Hepatocyte (in vitro differentiated cells): Measurements from ENCODE around the gene AMOTL1.

Experiments used
- CTCF ChIP-seq: fragments of 200-600 bp; sonication (generic); IDR thresholded peaks from 2 replicates; pipeline ENCODE4 v1.5.1; 2016; ENCODE audit warnings: antibody characterized with exemption, mild to moderate bottlenecking; ENCODE audit not compliant: poor library complexity
- EZH2phosphoT487 ChIP-seq: fragments of 200-600 bp; sonication (generic); IDR thresholded peaks from one replicate; pipeline ENCODE4 v1.6.1; 2018; ENCODE audit warnings: antibody characterized with exemption, mild to moderate bottlenecking, low read depth, moderate library complexity; ENCODE audit not compliant: unreplicated experiment, severe bottlenecking

- TF ChIP-seq CTCF (no peak), EZH2phosphoT487 (no peak)
These were observed 35.3 kb downstream of the AMOTL1 start for GRCh38 chr11:94803491-94803890.
